B cell (primary cell): ENCODE data around the gene FLCN. TPM values are rescaled to one million over a fixed set of nuclear protein-coding genes. Genes with fewer than 3 reads are reported as not detected.

Experiments
- ATAC-seq: fragments of 200-7000 bp; cut with Tn5 transposase; one replicate; pipeline ENCODE4 v1.10.0; 2021; ENCODE audit warnings: low read depth, mild to moderate bottlenecking, moderate number of reproducible peaks, moderate library complexity
- CTCF ChIA-PET: fragments of 350-600 bp; sonication (Branson Sonifier 250); formaldehyde crosslinking; loops from one replicate; lab custom pipeline; 2021; ENCODE audit warnings: antibody characterized with exemption, inconsistent platforms; lab: Charles Lee
- POLR2A ChIA-PET: fragments of 350-600 bp; sonication (Branson Sonifier 250); formaldehyde crosslinking; loops from one replicate; lab custom pipeline; 2021; ENCODE audit warnings: antibody characterized with exemption; lab: Charles Lee
- DNase-seq: peaks from one replicate; pipeline ENCODE4 v3.0.0; 2013
- H2AFZ ChIP-seq: 2 replicates; pipeline ENCODE4 v1.6.1; 2012; ENCODE audit warnings: mild to moderate bottlenecking, low read depth, low read length; ENCODE audit not compliant: insufficient read depth, poor library complexity, severe bottlenecking
- H3K27ac ChIP-seq, 2 donors: 1 replicate in 1 of 2; 2 replicates in 1 of 2; pipeline ENCODE4 v1.5.1; 2012 to 2013; ENCODE audit warnings: low read length in 2 of 2, mild to moderate bottlenecking in 2 of 2, moderate library complexity in 1 of 2
- H3K27me3 ChIP-seq, 4 experiments: fragments of 200-600 bp in 1 of 4; sonication (generic) in 1 of 4; replicated peaks in 1 of 4; 1 replicate in 2 of 4; 2 replicates in 2 of 4; pipeline versions ENCODE4 v1.6.1 to v1.7.0; 2013 to 2016; ENCODE audit warnings: low read length in 3 of 4, mild to moderate bottlenecking in 2 of 4, mixed read lengths in 1 of 4, moderate library complexity in 1 of 4; ENCODE audit not compliant: insufficient read depth in 4 of 4, control insufficient read depth in 3 of 4; ENCODE audit errors: control extremely low read depth in 1 of 4
- H3K36me3 ChIP-seq, 2 experiments: replicated peaks in 1 of 2; 1 replicate in 1 of 2; 2 replicates in 1 of 2; pipeline versions ENCODE4 v1.6.1 to v1.7.1; 2013; ENCODE audit warnings: low read length in 1 of 2; ENCODE audit not compliant: insufficient read depth in 2 of 2, control insufficient read depth in 1 of 2; ENCODE audit errors: control extremely low read depth in 1 of 2, extremely low read depth in 1 of 2
- H3K4me1 ChIP-seq, 2 donors: fragments of 200-600 bp in 1 of 2; sonication (generic) in 1 of 2; 1 replicate in 1 of 2; 2 replicates in 1 of 2; pipeline versions ENCODE4 v1.5.1 to v1.6.1; 2013 to 2017; ENCODE audit warnings: low read length in 2 of 2; ENCODE audit not compliant: control insufficient read depth in 2 of 2, insufficient read depth in 2 of 2
- H3K4me2 ChIP-seq: replicated peaks from 2 replicates; pipeline ENCODE3; 2012; ENCODE audit warnings: mild to moderate bottlenecking, low read depth, low read length; ENCODE audit not compliant: poor library complexity, severe bottlenecking
- H3K4me3 ChIP-seq, 5 experiments: fragments of 200-600 bp in 1 of 5; sonication (generic) in 1 of 5; 1 replicate in 3 of 5; 2 replicates in 2 of 5; pipeline versions ENCODE4 v1.5.1 to v1.7.0; 2011 to 2016; ENCODE audit warnings: low read length in 4 of 5, mild to moderate bottlenecking in 4 of 5, low read depth in 2 of 5, control low read depth in 1 of 5, moderate library complexity in 1 of 5; ENCODE audit not compliant: insufficient read depth in 1 of 5; ENCODE audit errors: control extremely low read depth in 1 of 5, extremely low read depth in 1 of 5
- H3K79me2 ChIP-seq: fragments of 200-600 bp; sonication (generic); one replicate; pipeline ENCODE4 v1.6.0; 2016; ENCODE audit warnings: low read length; ENCODE audit not compliant: control insufficient read depth, insufficient read depth
- H3K9ac ChIP-seq: fragments of 200-600 bp; sonication (generic); 2 replicates; pipeline ENCODE4 v1.6.1; 2017; ENCODE audit warnings: mild to moderate bottlenecking, low read length, moderate library complexity
- H3K9me3 ChIP-seq, 3 donors: one replicate each; pipeline versions ENCODE4 v1.6.1 to v1.7.1; 2013; ENCODE audit warnings: low read length in 2 of 3; ENCODE audit not compliant: control insufficient read depth in 2 of 3, insufficient read depth in 1 of 3; ENCODE audit errors: control extremely low read depth in 1 of 3
- H4K20me1 ChIP-seq: 2 replicates; pipeline ENCODE4 v1.6.0; 2012; ENCODE audit warnings: mild to moderate bottlenecking, low read length; ENCODE audit not compliant: insufficient read depth, control insufficient read depth, poor library complexity, severe bottlenecking
- H3K27ac Mint-ChIP-seq: one replicate; pipeline ENCODE4 v1.8.0; 2021; ENCODE audit warnings: mixed read lengths
- H3K27me3 Mint-ChIP-seq: one replicate; pipeline ENCODE4 v1.8.0; 2021; ENCODE audit warnings: mixed read lengths
- H3K4me1 Mint-ChIP-seq: one replicate; pipeline ENCODE4 v1.8.0; 2021; ENCODE audit warnings: mixed read lengths
- H3K4me3 Mint-ChIP-seq: one replicate; pipeline ENCODE4 v1.8.0; 2021; ENCODE audit warnings: mixed read lengths
- H3K9me3 Mint-ChIP-seq: one replicate; pipeline ENCODE4 v1.8.0; 2022; ENCODE audit warnings: mixed read lengths; ENCODE audit not compliant: insufficient read depth
- EZH2 ChIP-seq: IDR thresholded peaks from 2 replicates; pipeline ENCODE4 v1.6.1; 2012; ENCODE audit warnings: borderline replicate concordance, low read depth, mild to moderate bottlenecking, moderate library complexity, low read length; ENCODE audit not compliant: insufficient read depth, poor library complexity, severe bottlenecking
- WGBS: methylation state at CpG from one replicate; pipeline ENCODE4 v1.1.5; 2013; ENCODE audit warnings: missing lambda C conversion rate; ENCODE audit not compliant: insufficient coverage; 5-methylcytosine and 5-hydroxymethylcytosine counted together
- intact Hi-C: fragments of 100-400 bp; cut with micrococcal nuclease; formaldehyde crosslinking; loops from one replicate; pipeline ENCODE4 v1.10.0; 2022
- polyA plus RNA-seq: library from polyadenylated mRNA; depleted of rRNA; stranded (reverse); fragments of >200 nt; gene quantifications from 2 replicates; pipeline ENCODE4 v1.2.3, GENCODE V29; 2012
- total RNA-seq, 2 donors: library from RNA; stranded (reverse); fragments of 120-200 nt in 1 of 2; gene quantifications; 1 replicate in 1 of 2; 2 replicates in 1 of 2; pipeline versions ENCODE4 v1.2.3 to v1.2.4, GENCODE V29; 2013 to 2022
- TF ChIP-seq, protein P1 (sequence below): fragments of 200-600 bp; IDR thresholded peaks from one replicate; pipeline ENCODE4 v1.8.0; 2022; ENCODE audit warnings: antibody characterized with exemption, mild to moderate bottlenecking

The FLCN gene
- total and polyA plus RNA-seq, 2 donors (not counting 1 experiment from before 2014, with no cell fraction given), result 36.6 to 128 TPM

DNA sequence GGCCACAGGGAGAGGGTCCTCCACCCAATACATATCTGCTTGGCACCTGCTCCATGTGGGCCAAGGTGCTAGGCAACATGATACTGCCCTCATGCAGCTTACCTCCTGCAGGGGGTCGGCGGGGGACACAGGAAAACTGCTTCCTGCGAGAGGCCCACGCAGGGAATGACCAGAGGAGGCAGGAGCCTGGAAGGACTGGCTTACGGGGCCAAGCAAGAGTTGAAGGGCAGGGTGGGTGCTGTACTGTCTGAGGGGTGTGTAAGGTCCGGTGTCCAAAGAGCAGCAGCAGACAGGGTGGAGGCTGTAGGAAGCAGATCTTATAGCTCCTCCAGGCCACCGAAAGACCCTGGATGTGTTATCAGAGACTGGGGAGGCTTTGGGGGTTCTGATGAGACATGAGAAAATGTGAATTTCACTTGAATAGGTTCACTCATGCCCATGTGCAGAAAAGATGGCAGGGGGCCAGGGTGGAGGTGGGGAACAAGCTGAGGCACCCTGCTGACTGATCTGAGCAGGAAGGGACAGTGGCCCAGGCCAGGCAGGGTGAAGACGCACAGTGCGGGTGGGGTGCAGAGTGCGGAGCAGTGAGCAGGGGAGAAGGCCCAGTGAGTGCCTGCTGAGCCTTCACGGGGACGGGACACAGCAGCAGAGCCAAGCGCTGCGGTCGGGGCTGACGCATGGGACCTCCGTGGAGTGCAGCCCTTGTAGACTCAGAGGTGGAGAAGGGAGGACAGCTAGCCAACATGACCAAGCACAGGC lies 8.3 kb downstream of the FLCN start:
- WGBS, result 98% methylated on average over 17 of the region's 17 CpGs
- ChIA-PET POLR2A (no interaction called here), CTCF (no interaction called here)
- Histone ChIP-seq H3K27me3 (no peaks in the 10 kb centered on the region), H3K4me1 (no peaks in the 10 kb centered on the region), H3K9me3 (no peaks in the 10 kb centered on the region), H3K4me2 (no peak overlapping the region), H3K9ac (no peak overlapping the region), H4K20me1 (peaks cover 4% of the 10 kb centered on the region), H3K36me3 (peaks cover 4 to 73% of the 10 kb centered on the region in 2 experiments), H3K79me2 (peaks cover 31% of the 10 kb centered on the region), H3K27ac (no peak overlapping the region), H2AFZ (no peak overlapping the region), H3K4me3 (no peak overlapping the region)
- no peak for DNase-seq
- H3K27me3 Mint-ChIP-seq, result no peaks in the 10 kb centered on the region
- TF ChIP-seq, protein P1, sequence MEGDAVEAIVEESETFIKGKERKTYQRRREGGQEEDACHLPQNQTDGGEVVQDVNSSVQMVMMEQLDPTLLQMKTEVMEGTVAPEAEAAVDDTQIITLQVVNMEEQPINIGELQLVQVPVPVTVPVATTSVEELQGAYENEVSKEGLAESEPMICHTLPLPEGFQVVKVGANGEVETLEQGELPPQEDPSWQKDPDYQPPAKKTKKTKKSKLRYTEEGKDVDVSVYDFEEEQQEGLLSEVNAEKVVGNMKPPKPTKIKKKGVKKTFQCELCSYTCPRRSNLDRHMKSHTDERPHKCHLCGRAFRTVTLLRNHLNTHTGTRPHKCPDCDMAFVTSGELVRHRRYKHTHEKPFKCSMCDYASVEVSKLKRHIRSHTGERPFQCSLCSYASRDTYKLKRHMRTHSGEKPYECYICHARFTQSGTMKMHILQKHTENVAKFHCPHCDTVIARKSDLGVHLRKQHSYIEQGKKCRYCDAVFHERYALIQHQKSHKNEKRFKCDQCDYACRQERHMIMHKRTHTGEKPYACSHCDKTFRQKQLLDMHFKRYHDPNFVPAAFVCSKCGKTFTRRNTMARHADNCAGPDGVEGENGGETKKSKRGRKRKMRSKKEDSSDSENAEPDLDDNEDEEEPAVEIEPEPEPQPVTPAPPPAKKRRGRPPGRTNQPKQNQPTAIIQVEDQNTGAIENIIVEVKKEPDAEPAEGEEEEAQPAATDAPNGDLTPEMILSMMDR, result no peak
- no peak for TF ChIP-seq EZH2
- no peak overlapping the region for H3K27ac Mint-ChIP-seq
- intact Hi-C loops, result no loop called here
- no peak overlapping the region for H3K4me3 Mint-ChIP-seq
- no peak for ATAC-seq
- no peaks in the 10 kb centered on the region for H3K9me3 Mint-ChIP-seq
- peaks cover 4% of the 10 kb centered on the region for H3K4me1 Mint-ChIP-seq
